Measurements from ENCODE around the gene FAM237B.
"Not testable (repeated sequence)": the region's sequence is repeated elsewhere in the genome, so short reads cannot be mapped to it uniquely, and the experiment has no call there.

The FAM237B gene

DNA sequence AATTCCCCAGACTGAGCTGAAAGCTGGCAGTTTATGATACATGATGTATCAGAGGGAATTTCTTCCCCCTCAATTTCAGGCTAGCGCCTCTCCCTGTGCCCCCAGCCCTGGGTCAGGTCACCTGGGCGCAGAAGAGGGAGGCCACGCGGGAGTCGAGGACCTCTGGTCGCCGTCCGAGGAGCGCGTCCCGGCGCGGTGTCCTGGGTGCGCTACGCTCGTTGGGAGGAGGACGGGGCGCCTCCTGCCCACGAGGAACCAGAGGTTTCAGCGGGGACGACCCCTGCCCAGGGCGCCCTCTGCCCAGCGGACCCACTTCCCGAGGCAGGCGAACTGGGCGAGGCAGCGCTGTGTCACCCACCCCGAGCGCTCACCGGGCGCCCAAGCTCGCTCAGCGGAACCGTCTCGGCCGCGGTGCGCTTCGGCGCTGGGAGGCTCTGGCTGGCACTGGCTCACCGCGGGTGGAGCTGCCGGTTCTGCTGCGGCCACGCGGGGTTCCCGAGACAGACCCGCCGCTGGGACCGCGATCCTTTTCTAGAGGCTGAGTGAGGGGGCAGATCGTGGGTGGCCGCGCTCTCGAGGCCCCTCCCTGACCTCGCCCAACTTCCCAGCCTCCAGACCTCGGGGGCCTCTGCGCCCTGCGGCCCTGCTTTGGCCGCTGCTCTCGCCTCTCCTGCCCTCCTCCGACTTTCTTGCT lies at the start of gene FAM237B:
FAM237B (minus strand) TSS at position 504 of the 694 bp plus-strand sequence. CDS start 1,556 bp downstream, outside the sequence.
- no peak within 1 kb of the TSS for H3K27ac ChIP-seq
- TF ChIP-seq, protein P1, sequence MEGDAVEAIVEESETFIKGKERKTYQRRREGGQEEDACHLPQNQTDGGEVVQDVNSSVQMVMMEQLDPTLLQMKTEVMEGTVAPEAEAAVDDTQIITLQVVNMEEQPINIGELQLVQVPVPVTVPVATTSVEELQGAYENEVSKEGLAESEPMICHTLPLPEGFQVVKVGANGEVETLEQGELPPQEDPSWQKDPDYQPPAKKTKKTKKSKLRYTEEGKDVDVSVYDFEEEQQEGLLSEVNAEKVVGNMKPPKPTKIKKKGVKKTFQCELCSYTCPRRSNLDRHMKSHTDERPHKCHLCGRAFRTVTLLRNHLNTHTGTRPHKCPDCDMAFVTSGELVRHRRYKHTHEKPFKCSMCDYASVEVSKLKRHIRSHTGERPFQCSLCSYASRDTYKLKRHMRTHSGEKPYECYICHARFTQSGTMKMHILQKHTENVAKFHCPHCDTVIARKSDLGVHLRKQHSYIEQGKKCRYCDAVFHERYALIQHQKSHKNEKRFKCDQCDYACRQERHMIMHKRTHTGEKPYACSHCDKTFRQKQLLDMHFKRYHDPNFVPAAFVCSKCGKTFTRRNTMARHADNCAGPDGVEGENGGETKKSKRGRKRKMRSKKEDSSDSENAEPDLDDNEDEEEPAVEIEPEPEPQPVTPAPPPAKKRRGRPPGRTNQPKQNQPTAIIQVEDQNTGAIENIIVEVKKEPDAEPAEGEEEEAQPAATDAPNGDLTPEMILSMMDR (conservative IDR thresholded peaks at IDR 0.05): no peak

GRCh38 chr7:90351987-90352386 lies 30.9 kb upstream of the FAM237B start:
- no peak overlapping the region for H3K27ac ChIP-seq
- TF ChIP-seq, protein P1 (conservative IDR thresholded peaks at IDR 0.05): no peak

GRCh38 chr7:90350032-90350431 lies 28.9 kb upstream of the FAM237B start:
- not testable (repeated sequence) for H3K27ac ChIP-seq

DNA sequence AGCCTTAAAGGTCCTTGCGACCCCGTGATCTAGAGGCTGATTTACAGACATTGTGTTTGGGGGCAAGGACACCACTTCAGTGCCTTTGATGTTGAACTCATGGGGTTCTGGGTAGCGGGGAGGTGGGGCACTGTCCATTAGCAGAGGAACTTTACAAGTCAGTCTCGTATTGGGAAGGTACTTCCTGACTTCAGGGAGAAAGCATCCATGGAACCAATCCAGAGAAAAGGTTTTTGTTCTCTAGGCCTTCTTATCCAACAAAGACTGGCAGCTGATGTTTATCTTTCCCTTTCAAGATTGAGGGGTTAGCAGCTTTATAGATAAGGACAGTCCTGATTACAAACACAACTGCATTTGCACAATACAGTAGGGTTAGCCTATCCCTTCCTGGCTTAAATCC lies 28.2 kb upstream of the FAM237B start:
- TF ChIP-seq, protein P1 (conservative IDR thresholded peaks at IDR 0.05): no peak
- H3K27ac ChIP-seq: no peak overlapping the region

GRCh38 chr7:90347759-90348158 lies 26.7 kb upstream of the FAM237B start:
- TF ChIP-seq, protein P1 (conservative IDR thresholded peaks at IDR 0.05): no peak
- H3K27ac ChIP-seq: peak overlapping the region; percentile 85

DNA sequence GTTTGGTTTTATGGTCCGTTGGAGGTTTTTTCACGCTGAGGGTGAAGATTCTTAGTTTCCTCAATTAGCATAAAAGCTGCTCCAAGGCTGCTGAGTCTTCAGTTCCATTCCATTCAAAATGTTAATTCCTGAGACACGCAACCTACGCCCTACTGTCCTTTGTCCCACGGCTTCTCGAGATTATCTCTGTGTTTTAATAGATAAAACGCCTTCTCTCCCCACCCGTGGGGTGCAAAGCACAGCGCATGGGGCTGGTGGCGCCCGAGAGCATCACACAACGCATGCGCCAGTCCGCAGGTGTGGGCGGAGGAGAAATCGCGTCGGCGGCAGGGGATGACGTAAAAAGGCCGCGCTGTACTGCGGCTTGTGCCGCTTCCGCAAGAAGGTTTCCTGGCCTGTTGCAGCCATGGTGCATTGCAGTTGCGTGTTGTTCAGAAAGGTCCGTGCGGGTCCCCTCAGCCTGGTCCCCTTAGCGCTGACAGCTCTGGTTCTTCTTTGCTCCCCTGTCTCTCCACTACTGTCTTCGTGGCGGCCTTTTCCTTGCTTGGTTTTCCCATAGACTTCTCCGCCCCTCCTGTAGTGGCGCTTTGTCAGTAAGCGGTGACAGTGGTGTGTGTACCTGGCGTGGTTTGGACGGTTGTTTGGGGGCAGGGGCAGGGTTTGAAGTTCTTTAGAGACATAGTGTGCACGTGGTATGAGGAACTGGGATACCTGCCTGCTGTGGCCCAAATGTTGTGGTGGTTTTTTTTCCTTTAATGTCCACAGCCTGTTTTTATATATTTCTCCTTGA lies 25.4 kb upstream of the FAM237B start, which contains the start of gene GTPBP10:
GTPBP10 (plus strand) TSS at position 381 of the 790 bp plus-strand sequence; CDS start at position 407, 26 bp downstream.
- TF ChIP-seq, protein P1 (conservative IDR thresholded peaks at IDR 0.05): peak; percentile 78
- peak within 1 kb of the TSS; percentile 85 for H3K27ac ChIP-seq

GRCh38 chr7:90345595-90346335 lies 24.7 kb upstream of the FAM237B start:
- peak overlapping the region; percentile 85 for H3K27ac ChIP-seq
- TF ChIP-seq, protein P1 (conservative IDR thresholded peaks at IDR 0.05): no peak
